HepG2 (cell line): Measurements from ENCODE around the gene NSFL1C. TPM values are rescaled to one million over a fixed set of nuclear protein-coding genes. Genes with fewer than 3 reads are reported as not detected.

ENCODE experiments used
- EZH2 ChIP-seq: conservative IDR thresholded peaks from 2 replicates; pipeline ENCODE4 v1.6.1; 2012; ENCODE audit warnings: mild to moderate bottlenecking, low read depth, low read length, moderate library complexity
- FOXO1 ChIP-seq: sonication (generic); formaldehyde crosslinking; IDR thresholded peaks from 2 replicates; pipeline ENCODE4 v1.4.0; 2020; ENCODE audit warnings: missing genetic modification reagents
- KDM5A ChIP-seq: fragments of 200-600 bp; sonication (generic); IDR thresholded peaks from 2 replicates; pipeline ENCODE4 v1.7.0; 2018; ENCODE audit warnings: antibody characterized with exemption, mild to moderate bottlenecking, low read length, borderline replicate concordance
- PRPF4 ChIP-seq: fragments of 200-400 bp; formaldehyde crosslinking; IDR thresholded peaks from 2 replicates; pipeline ENCODE4 v1.6.1; 2016; ENCODE audit warnings: low read length, low read depth; ENCODE audit not compliant: poor library complexity, severe bottlenecking
- RNF2 ChIP-seq: fragments of 450-650 bp; conservative IDR thresholded peaks from 2 replicates; pipeline ENCODE4 v1.6.1; 2016; ENCODE audit warnings: low read depth
- SAFB2 ChIP-seq: sonication (generic); formaldehyde crosslinking; IDR thresholded peaks from 2 replicates; pipeline ENCODE4 v1.5.1; 2020; ENCODE audit warnings: missing genetic modification reagents, low read depth, mild to moderate bottlenecking, borderline replicate concordance
- SMAD9 ChIP-seq: sonication (generic); formaldehyde crosslinking; IDR thresholded peaks from 2 replicates; pipeline ENCODE4 v1.5.1; 2020; ENCODE audit warnings: mild to moderate bottlenecking, missing genetic modification reagents
- TARDBP ChIP-seq: sonication (generic); formaldehyde crosslinking; IDR thresholded peaks from 2 replicates; pipeline ENCODE4 v1.8.0; 2022; ENCODE audit warnings: mild to moderate bottlenecking, missing genetic modification reagents
- TCF12 ChIP-seq, 2 experiments: fragments of 450-650 bp in 1 of 2; sonication (generic) in 1 of 2; formaldehyde crosslinking in 1 of 2; IDR thresholded peaks; 2 replicates each; pipeline versions ENCODE4 v1.6.1 to v1.8.0; 2017 to 2022; ENCODE audit warnings: antibody characterized with exemption in 1 of 2, mild to moderate bottlenecking in 1 of 2, missing genetic modification reagents in 1 of 2, moderate library complexity in 1 of 2
- ZFP90 ChIP-seq: sonication (generic); formaldehyde crosslinking; IDR thresholded peaks from 2 replicates; pipeline ENCODE4 v1.8.0; 2022; ENCODE audit warnings: missing genetic modification reagents, mild to moderate bottlenecking, inconsistent platforms, borderline replicate concordance
- ZNF20 ChIP-seq: sonication (generic); formaldehyde crosslinking; IDR thresholded peaks from 2 replicates; pipeline ENCODE4 v1.4.0; 2020; ENCODE audit warnings: mild to moderate bottlenecking, moderate library complexity, missing genetic modification reagents
- ZNF550 ChIP-seq: sonication (generic); formaldehyde crosslinking; IDR thresholded peaks from 2 replicates; pipeline ENCODE4 v1.4.0; 2020; ENCODE audit warnings: mild to moderate bottlenecking, missing genetic modification reagents, borderline replicate concordance
- ZNF616 ChIP-seq: sonication (generic); formaldehyde crosslinking; IDR thresholded peaks from 2 replicates; pipeline ENCODE4 v1.5.0; 2020; ENCODE audit warnings: low read depth, mild to moderate bottlenecking, missing genetic modification reagents
- ZNF644 ChIP-seq: IDR thresholded peaks from 2 replicates; pipeline ENCODE4 v1.6.1; 2016; ENCODE audit warnings: low read depth
- ZNF660 ChIP-seq: sonication (generic); formaldehyde crosslinking; IDR thresholded peaks from 2 replicates; pipeline ENCODE4 v1.5.1; 2020; ENCODE audit warnings: mild to moderate bottlenecking, low read depth, missing genetic modification reagents, borderline replicate concordance
- ZNF713 ChIP-seq: sonication (generic); formaldehyde crosslinking; IDR thresholded peaks from 2 replicates; pipeline ENCODE4 v1.4.0; 2020; ENCODE audit warnings: mild to moderate bottlenecking, missing genetic modification reagents
- ZNF790 ChIP-seq: sonication (generic); formaldehyde crosslinking; IDR thresholded peaks from 2 replicates; pipeline ENCODE4 v1.8.0; 2022; ENCODE audit warnings: missing genetic modification reagents, mild to moderate bottlenecking, borderline replicate concordance
- ZNF816 ChIP-seq: sonication (generic); formaldehyde crosslinking; IDR thresholded peaks from 2 replicates; pipeline ENCODE4 v1.8.0; 2022; ENCODE audit warnings: missing genetic modification reagents, mild to moderate bottlenecking, borderline replicate concordance
- polyA plus RNA-seq, 8 experiments: library from polyadenylated mRNA; depleted of rRNA in 3 of 8; stranded (reverse) in 7 of 8; unstranded in 1 of 8; fragments of >200 nt; fragmentation: Illumina TruSeq in 4 of 8; extraction: Trizol in 4 of 8; gene quantifications; 2 replicates each; pipeline versions ENCODE4 v1.2.1 to v1.2.3, GENCODE V29; 2011 to 2016; ENCODE audit warnings: low read depth in 4 of 8, missing spikeins in 1 of 8, mixed read lengths in 1 of 8; ENCODE audit not compliant: insufficient read depth in 1 of 8
- total RNA-seq, 5 experiments: library from RNA; depleted of rRNA; stranded (reverse); fragments of >200 nt; fragmentation: Illumina TruSeq; extraction: Trizol; gene quantifications; 2 replicates each; pipeline ENCODE4 v1.2.3, GENCODE V29; 2016; ENCODE audit warnings: low read depth in 1 of 5
- TF ChIP-seq, protein P1 (sequence below): sonication (generic); formaldehyde crosslinking; IDR thresholded peaks from 2 replicates; pipeline ENCODE4 v1.4.0; 2020; ENCODE audit warnings: low read depth, missing genetic modification reagents
- TF ChIP-seq, protein P2 (sequence below): sonication (generic); formaldehyde crosslinking; IDR thresholded peaks from 2 replicates; pipeline ENCODE4 v1.4.0; 2020; ENCODE audit warnings: missing genetic modification reagents, mild to moderate bottlenecking, borderline replicate concordance
- TF ChIP-seq, protein P3 (sequence below): sonication (generic); formaldehyde crosslinking; IDR thresholded peaks from 2 replicates; pipeline ENCODE4 v1.5.0; 2020; ENCODE audit warnings: missing genetic modification reagents, mild to moderate bottlenecking, borderline replicate concordance
- TF ChIP-seq, protein P4 (sequence below): sonication (generic); formaldehyde crosslinking; IDR thresholded peaks from 2 replicates; pipeline ENCODE4 v1.4.0; 2020; ENCODE audit warnings: missing genetic modification reagents, borderline replicate concordance

The NSFL1C gene
- total and polyA plus RNA-seq, 2 of the 13 experiments (the other 11 are each of a cell fraction or from before 2014, with no cell fraction given): 22.9 to 62.7 TPM

DNA sequence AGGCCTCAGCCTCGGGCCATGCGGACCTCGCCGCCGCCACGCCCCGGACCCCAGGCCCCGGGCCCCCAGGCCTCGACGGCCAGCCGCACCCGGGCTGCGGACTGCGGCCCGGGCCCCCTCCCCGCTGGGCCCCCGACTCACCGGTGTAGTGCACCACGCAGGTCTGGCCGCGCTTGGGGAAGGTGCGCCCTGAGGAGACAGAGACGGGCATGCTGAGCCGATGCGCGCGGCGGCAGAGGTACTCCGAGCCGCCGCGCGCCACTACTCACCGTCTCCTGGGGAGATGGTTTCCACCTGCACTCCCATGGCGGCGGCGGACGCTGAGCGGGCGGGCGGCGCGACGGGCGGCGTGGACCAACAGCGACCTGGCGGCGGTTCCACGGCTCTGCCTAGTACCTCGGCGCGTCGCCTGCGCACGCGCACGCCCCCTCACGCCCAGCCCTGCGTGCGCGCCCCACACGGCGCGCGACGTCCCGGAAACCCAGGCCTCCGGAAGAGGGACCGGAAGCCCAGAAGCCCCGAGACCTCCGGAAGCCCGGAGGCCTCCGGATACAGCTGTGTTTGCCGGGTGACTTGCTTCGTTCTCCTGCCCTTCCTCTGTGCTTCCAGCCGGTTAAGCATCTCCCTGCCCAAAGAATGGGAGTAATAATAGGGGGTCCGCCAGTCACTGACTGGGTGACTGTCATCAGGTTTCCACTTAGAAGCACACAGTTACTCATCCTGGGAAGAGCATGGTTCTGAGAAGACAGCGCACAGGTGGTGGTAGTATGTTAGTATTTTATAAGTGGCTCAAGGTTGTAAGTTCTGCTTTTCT lies 73.7 kb downstream of the NSFL1C start, which contains the start of gene FKBP1A (continued):
- TF ChIP-seq PRPF4 (no peak), ZNF550 (CRISPR knock-in tag) (no peak), ZNF644 (CRISPR knock-in tag) (no peak), RNF2 (peak; percentile 62), SAFB2 (CRISPR knock-in tag) (peak; percentile 93), ZNF20 (no peak), SMAD9 (CRISPR knock-in tag) (0 out of 2 replicates have a peak, but pooled peaks have one; percentile 61), ZNF616 (CRISPR knock-in tag) (peak; percentile 76), TARDBP (no peak; the same call in 1 of the 2 replicates), EZH2 (no peak), KDM5A (peak; percentile 84), FOXO1 (CRISPR knock-in tag) (peak; percentile 43), ZNF816 (CRISPR knock-in tag) (0 out of 2 replicates have a peak, but pooled peaks have one; percentile 56), ZFP90 (peak; percentile 40; the same call in 1 of the 2 replicates), ZNF790 (CRISPR knock-in tag) (peak; percentile 68; the same call in 1 of the 2 replicates), ZNF660 (no peak), TCF12 (IDR thresholded peaks at IDR 0.05) (no peak), TCF12 (CRISPR knock-in tag; IDR thresholded peaks at IDR 0.05) (no peak), ZNF713 (CRISPR knock-in tag) (no peak)
- TF ChIP-seq, protein P1, sequence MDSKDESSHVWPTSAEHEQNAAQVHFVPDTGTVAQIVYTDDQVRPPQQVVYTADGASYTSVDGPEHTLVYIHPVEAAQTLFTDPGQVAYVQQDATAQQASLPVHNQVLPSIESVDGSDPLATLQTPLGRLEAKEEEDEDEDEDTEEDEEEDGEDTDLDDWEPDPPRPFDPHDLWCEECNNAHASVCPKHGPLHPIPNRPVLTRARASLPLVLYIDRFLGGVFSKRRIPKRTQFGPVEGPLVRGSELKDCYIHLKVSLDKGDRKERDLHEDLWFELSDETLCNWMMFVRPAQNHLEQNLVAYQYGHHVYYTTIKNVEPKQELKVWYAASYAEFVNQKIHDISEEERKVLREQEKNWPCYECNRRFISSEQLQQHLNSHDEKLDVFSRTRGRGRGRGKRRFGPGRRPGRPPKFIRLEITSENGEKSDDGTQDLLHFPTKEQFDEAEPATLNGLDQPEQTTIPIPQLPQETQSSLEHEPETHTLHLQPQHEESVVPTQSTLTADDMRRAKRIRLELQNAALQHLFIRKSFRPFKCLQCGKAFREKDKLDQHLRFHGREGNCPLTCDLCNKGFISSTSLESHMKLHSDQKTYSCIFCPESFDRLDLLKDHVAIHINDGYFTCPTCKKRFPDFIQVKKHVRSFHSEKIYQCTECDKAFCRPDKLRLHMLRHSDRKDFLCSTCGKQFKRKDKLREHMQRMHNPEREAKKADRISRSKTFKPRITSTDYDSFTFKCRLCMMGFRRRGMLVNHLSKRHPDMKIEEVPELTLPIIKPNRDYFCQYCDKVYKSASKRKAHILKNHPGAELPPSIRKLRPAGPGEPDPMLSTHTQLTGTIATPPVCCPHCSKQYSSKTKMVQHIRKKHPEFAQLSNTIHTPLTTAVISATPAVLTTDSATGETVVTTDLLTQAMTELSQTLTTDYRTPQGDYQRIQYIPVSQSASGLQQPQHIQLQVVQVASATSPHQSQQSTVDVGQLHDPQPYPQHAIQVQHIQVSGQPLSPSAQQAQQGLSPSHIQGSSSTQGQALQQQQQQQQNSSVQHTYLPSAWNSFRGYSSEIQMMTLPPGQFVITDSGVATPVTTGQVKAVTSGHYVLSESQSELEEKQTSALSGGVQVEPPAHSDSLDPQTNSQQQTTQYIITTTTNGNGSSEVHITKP (CRISPR knock-in tag): peak; percentile 74; the same call in 1 of the 2 replicates
- TF ChIP-seq, protein P2, sequence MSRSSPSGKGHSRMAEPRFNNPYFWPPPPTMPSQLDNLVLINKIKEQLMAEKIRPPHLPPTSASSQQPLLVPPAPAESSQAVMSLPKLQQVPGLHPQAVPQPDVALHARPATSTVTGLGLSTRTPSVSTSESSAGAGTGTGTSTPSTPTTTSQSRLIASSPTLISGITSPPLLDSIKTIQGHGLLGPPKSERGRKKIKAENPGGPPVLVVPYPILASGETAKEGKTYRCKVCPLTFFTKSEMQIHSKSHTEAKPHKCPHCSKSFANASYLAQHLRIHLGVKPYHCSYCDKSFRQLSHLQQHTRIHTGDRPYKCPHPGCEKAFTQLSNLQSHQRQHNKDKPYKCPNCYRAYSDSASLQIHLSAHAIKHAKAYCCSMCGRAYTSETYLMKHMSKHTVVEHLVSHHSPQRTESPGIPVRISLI (CRISPR knock-in tag): no peak; the same call in 1 of the 2 replicates
- TF ChIP-seq, protein P3, sequence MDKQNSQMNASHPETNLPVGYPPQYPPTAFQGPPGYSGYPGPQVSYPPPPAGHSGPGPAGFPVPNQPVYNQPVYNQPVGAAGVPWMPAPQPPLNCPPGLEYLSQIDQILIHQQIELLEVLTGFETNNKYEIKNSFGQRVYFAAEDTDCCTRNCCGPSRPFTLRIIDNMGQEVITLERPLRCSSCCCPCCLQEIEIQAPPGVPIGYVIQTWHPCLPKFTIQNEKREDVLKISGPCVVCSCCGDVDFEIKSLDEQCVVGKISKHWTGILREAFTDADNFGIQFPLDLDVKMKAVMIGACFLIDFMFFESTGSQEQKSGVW (CRISPR knock-in tag): no peak
- TF ChIP-seq, protein P4, sequence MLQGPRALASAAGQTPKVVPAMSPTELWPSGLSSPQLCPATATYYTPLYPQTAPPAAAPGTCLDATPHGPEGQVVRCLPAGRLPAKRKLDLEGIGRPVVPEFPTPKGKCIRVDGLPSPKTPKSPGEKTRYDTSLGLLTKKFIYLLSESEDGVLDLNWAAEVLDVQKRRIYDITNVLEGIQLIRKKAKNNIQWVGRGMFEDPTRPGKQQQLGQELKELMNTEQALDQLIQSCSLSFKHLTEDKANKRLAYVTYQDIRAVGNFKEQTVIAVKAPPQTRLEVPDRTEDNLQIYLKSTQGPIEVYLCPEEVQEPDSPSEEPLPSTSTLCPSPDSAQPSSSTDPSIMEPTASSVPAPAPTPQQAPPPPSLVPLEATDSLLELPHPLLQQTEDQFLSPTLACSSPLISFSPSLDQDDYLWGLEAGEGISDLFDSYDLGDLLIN (CRISPR knock-in tag): no peak
